ACC112 (cell line): ENCODE data around the gene MYT1.
"Not testable (repeated sequence)": the region's sequence is repeated elsewhere in the genome, so short reads cannot be mapped to it uniquely, and the experiment has no call there.

Source experiments
- H2AFZ ChIP-seq: fragments of 200-600 bp; sonication (generic); one replicate; pipeline ENCODE4 v1.6.0; 2017; ENCODE audit warnings: antibody characterized with exemption, low read length; ENCODE audit not compliant: unreplicated experiment
- H3K27ac ChIP-seq: fragments of 200-600 bp; sonication (generic); 2 replicates; pipeline ENCODE4 v1.5.1; 2014; ENCODE audit warnings: low read depth, mild to moderate bottlenecking, antibody characterized with exemption, low read length, moderate library complexity
- H3K27me3 ChIP-seq: fragments of 200-600 bp; sonication (generic); 2 replicates; pipeline ENCODE4 v1.6.1; 2014; ENCODE audit warnings: mild to moderate bottlenecking, antibody characterized with exemption, low read length, moderate library complexity, mixed read lengths; ENCODE audit not compliant: insufficient read depth
- H3K36me3 ChIP-seq: fragments of 200-600 bp; sonication (generic); 2 replicates; pipeline ENCODE4 v1.6.1; 2016; ENCODE audit warnings: mild to moderate bottlenecking, antibody characterized with exemption, low read length, moderate library complexity, mixed read lengths; ENCODE audit not compliant: insufficient read depth
- H3K4me1 ChIP-seq: fragments of 200-600 bp; sonication (generic); one replicate; pipeline ENCODE4 v1.6.1; 2016; ENCODE audit warnings: low read length, mixed read lengths; ENCODE audit not compliant: insufficient read depth, unreplicated experiment, control insufficient read depth
- H3K4me3 ChIP-seq: fragments of 200-600 bp; sonication (generic); 2 replicates; pipeline ENCODE4 v1.5.1; 2014; ENCODE audit warnings: mild to moderate bottlenecking, low read depth, low read length
- H3K79me2 ChIP-seq: fragments of 200-600 bp; sonication (generic); one replicate; pipeline ENCODE4 v1.6.0; 2016; ENCODE audit warnings: low read length; ENCODE audit not compliant: control insufficient read depth, unreplicated experiment, insufficient read depth

The MYT1 gene

GRCh38 chr20:64164123-64164836 lies at the start of gene MYT1:
Gene MYT1 (plus strand): TSS chr20:64164452. CDS start chr20:64198862, 34,410 bp downstream.
- Histone ChIP-seq H3K79me2 (no peaks in the 10 kb centered on the region), H3K36me3 (no peaks in the 10 kb centered on the region), H3K27me3 (peaks cover 80% of the 10 kb centered on the region), H2AFZ (no peak within 1 kb of the TSS), H3K4me3 (no peak within 1 kb of the TSS), H3K27ac (no peak within 1 kb of the TSS), H3K4me1 (no peaks in the 10 kb centered on the region)

GRCh38 chr20:64115171-64115911 lies 48.9 kb upstream of the MYT1 start:
- Histone ChIP-seq H2AFZ (no peak overlapping the region), H3K4me3 (no peak overlapping the region), H3K27me3 (no peaks in the 10 kb centered on the region), H3K4me1 (no peaks in the 10 kb centered on the region), H3K27ac (no peak overlapping the region), H3K36me3 (no peaks in the 10 kb centered on the region), H3K79me2 (no peaks in the 10 kb centered on the region)

- H3K4me1 ChIP-seq = no peaks in the 10 kb centered on the region
- no peaks in the 10 kb centered on the region for H3K79me2 ChIP-seq
- H3K4me3 ChIP-seq = no peak overlapping the region
- H2AFZ ChIP-seq = no peak overlapping the region
- H3K36me3 ChIP-seq = no peaks in the 10 kb centered on the region
- no peak overlapping the region for H3K27ac ChIP-seq
- H3K27me3 ChIP-seq = peaks cover 3% of the 10 kb centered on the region; the same call in 1 of the 2 replicates
These were observed 48.2 kb upstream of the MYT1 start for GRCh38 chr20:64116016-64116415.

- H3K79me2 ChIP-seq = no peaks in the 10 kb centered on the region
- no peaks in the 10 kb centered on the region for H3K4me1 ChIP-seq
- H3K36me3 ChIP-seq = no peaks in the 10 kb centered on the region
- no peak overlapping the region for H3K27ac ChIP-seq
- no peak overlapping the region for H3K4me3 ChIP-seq
- H2AFZ ChIP-seq = no peak overlapping the region
- peaks cover 9% of the 10 kb centered on the region for H3K27me3 ChIP-seq
These were observed 47.5 kb upstream of the MYT1 start for GRCh38 chr20:64116541-64117431.

- not testable (repeated sequence) for H2AFZ ChIP-seq, H3K4me1 ChIP-seq, H3K27ac ChIP-seq, H3K36me3 ChIP-seq, H3K4me3 ChIP-seq, H3K79me2 ChIP-seq
- H3K27me3 ChIP-seq = peaks cover 13% of the 10 kb centered on the region
These were observed 46.8 kb upstream of the MYT1 start for GRCh38 chr20:64117432-64117777.

GRCh38 chr20:64119301-64119680 lies 45.0 kb upstream of the MYT1 start:
- Histone ChIP-seq H3K27me3 (peaks cover 22% of the 10 kb centered on the region), H3K36me3 (no peaks in the 10 kb centered on the region)

GRCh38 chr20:64119681-64120341 lies 44.4 kb upstream of the MYT1 start:
- Histone ChIP-seq H2AFZ (no peak overlapping the region), H3K4me1 (no peaks in the 10 kb centered on the region), H3K27me3 (peaks cover 22% of the 10 kb centered on the region), H3K36me3 (no peaks in the 10 kb centered on the region), H3K79me2 (no peaks in the 10 kb centered on the region), H3K27ac (no peak overlapping the region), H3K4me3 (no peak overlapping the region)

More at GRCh38 chr20:64119301-64119680, 45.0 kb upstream of the MYT1 start:
- Histone ChIP-seq H3K4me1 (no peaks in the 10 kb centered on the region), H2AFZ (no peak overlapping the region), H3K27ac (no peak overlapping the region), H3K4me3 (no peak overlapping the region), H3K79me2 (no peaks in the 10 kb centered on the region)

- H3K36me3 ChIP-seq = no peaks in the 10 kb centered on the region
- no peak overlapping the region for H3K4me3 ChIP-seq
- no peaks in the 10 kb centered on the region for H3K4me1 ChIP-seq
- peaks cover 22% of the 10 kb centered on the region for H3K27me3 ChIP-seq
- no peaks in the 10 kb centered on the region for H3K79me2 ChIP-seq
- H2AFZ ChIP-seq = no peak overlapping the region
- no peak overlapping the region for H3K27ac ChIP-seq
These were observed 42.7 kb upstream of the MYT1 start for GRCh38 chr20:64121586-64121985.

GRCh38 chr20:64122927-64123326 lies 41.3 kb upstream of the MYT1 start:
- H3K79me2 ChIP-seq, H3K4me3 ChIP-seq, H2AFZ ChIP-seq, H3K4me1 ChIP-seq, H3K27ac ChIP-seq, H3K36me3 ChIP-seq: not testable (repeated sequence)
- H3K27me3 ChIP-seq = peaks cover 24% of the 10 kb centered on the region

GRCh38 chr20:64123517-64123916 lies 40.7 kb upstream of the MYT1 start:
- H3K36me3 ChIP-seq, H3K27ac ChIP-seq, H3K79me2 ChIP-seq, H2AFZ ChIP-seq, H3K4me3 ChIP-seq, H3K4me1 ChIP-seq: not testable (repeated sequence)
- H3K27me3 ChIP-seq = peaks cover 30% of the 10 kb centered on the region
